OCI-LY1 (cell line): ENCODE results near the gene ARMH3.

Experiments
- H2AFZ ChIP-seq: fragments of 200-600 bp; sonication (generic), shearing (Covaris generic); 2 replicates; pipeline ENCODE4 v1.6.0; 2014; ENCODE audit warnings: antibody characterized with exemption, mild to moderate bottlenecking, low read length
- H3F3A ChIP-seq: fragments of 200-600 bp; sonication (generic), shearing (Covaris generic); 2 replicates; pipeline ENCODE4 v1.6.0; 2014; ENCODE audit warnings: mild to moderate bottlenecking, antibody characterized with exemption, low read length, moderate library complexity; ENCODE audit not compliant: insufficient read depth
- H3K27ac ChIP-seq: fragments of 200-600 bp; sonication (generic); 2 replicates; pipeline ENCODE4 v1.5.1; 2014; ENCODE audit warnings: low read length, mixed run types, mild to moderate bottlenecking, low read depth; ENCODE audit not compliant: poor library complexity, severe bottlenecking
- H3K27me3 ChIP-seq: fragments of 200-600 bp; sonication (generic); 2 replicates; pipeline ENCODE4 v1.6.0; 2014; ENCODE audit warnings: antibody characterized with exemption, mild to moderate bottlenecking, low read length, moderate library complexity; ENCODE audit not compliant: insufficient read depth
- H3K36me3 ChIP-seq: fragments of 200-600 bp; sonication (generic); 2 replicates; pipeline ENCODE4 v1.6.1; 2014; ENCODE audit warnings: mild to moderate bottlenecking, antibody characterized with exemption, low read length, moderate library complexity, mixed read lengths; ENCODE audit not compliant: insufficient read depth
- H3K4me1 ChIP-seq: fragments of 200-600 bp; sonication (generic); 2 replicates; pipeline ENCODE4 v1.5.1; 2014; ENCODE audit warnings: mild to moderate bottlenecking, low read length, moderate library complexity; ENCODE audit not compliant: insufficient read depth, severe bottlenecking
- H3K4me2 ChIP-seq: fragments of 200-600 bp; sonication (generic), shearing (Covaris generic); 2 replicates; pipeline ENCODE4 v1.6.1; 2014; ENCODE audit warnings: low read length
- H3K4me3 ChIP-seq: fragments of 200-600 bp; sonication (generic); 2 replicates; pipeline ENCODE4 v1.5.1; 2014; ENCODE audit warnings: low read length, low read depth, mild to moderate bottlenecking, mixed read lengths; ENCODE audit not compliant: poor library complexity, severe bottlenecking
- H3K79me2 ChIP-seq: fragments of 200-600 bp; shearing (Covaris generic); 2 replicates; pipeline ENCODE4 v1.6.1; 2016; ENCODE audit warnings: mixed run types, low read length, mixed read lengths; ENCODE audit not compliant: insufficient read depth
- H3K9ac ChIP-seq: fragments of 200-600 bp; sonication (generic), shearing (Covaris generic); 2 replicates; pipeline ENCODE4 v1.6.1; 2014; ENCODE audit warnings: mild to moderate bottlenecking, low read length, mixed read lengths
- H3K9me2 ChIP-seq: fragments of 200-600 bp; sonication (generic), shearing (Covaris generic); 2 replicates; pipeline ENCODE4 v1.6.1; 2014; ENCODE audit warnings: low read depth, mild to moderate bottlenecking, low read length, mixed read lengths
- H3K9me3 ChIP-seq: fragments of 200-600 bp; shearing (Covaris generic); 2 replicates; pipeline ENCODE4 v1.6.1; 2014; ENCODE audit warnings: low read length, mixed read lengths
- H4K20me1 ChIP-seq: fragments of 200-600 bp; sonication (generic), shearing (Covaris generic); 2 replicates; pipeline ENCODE4 v1.6.0; 2016; ENCODE audit warnings: mild to moderate bottlenecking, low read length; ENCODE audit not compliant: insufficient read depth
- EZH2 ChIP-seq: fragments of 200-600 bp; sonication (generic), shearing (Covaris generic); IDR thresholded peaks from 2 replicates; pipeline ENCODE4 v1.8.0; 2017; ENCODE audit warnings: borderline replicate concordance, mixed run types, mild to moderate bottlenecking, antibody characterized with exemption, low read length, moderate library complexity, mixed read lengths
- TF ChIP-seq, protein P1 (sequence below): fragments of 200-600 bp; sonication (generic), shearing (Covaris generic); IDR thresholded peaks from 2 replicates; pipeline ENCODE4 v1.5.1; 2017; ENCODE audit warnings: mild to moderate bottlenecking, antibody characterized with exemption, low read length, moderate library complexity, mixed read lengths

Gene ARMH3

DNA sequence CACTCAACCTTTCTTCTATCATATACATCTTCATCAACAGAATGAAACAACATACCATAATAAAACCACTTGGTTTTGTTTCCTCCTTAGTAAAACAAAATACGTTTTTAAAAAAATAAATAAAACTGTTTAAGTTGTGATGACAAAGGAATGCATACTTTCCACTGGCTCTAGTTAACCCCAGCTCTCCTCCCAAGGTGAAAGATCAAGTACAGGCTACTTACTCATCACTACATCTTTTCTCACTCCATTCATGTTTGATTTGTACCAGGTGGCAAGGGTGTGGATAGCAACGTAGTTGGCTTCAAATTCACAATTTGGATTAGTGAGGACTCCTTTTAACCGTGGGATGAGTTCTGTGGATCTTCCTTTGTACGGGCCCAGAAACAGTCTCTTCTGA is 252.5 kb downstream of the ARMH3 start:
- H2AFZ ChIP-seq: no peak overlapping the region
- no peaks in the 10 kb centered on the region for H3K9me2 ChIP-seq
- H3K9ac ChIP-seq: no peak overlapping the region
- H3K27ac ChIP-seq: no peak overlapping the region
- no peaks in the 10 kb centered on the region for H3K79me2 ChIP-seq
- H3K36me3 ChIP-seq: peaks cover 77% of the 10 kb centered on the region
- no peaks in the 10 kb centered on the region for H4K20me1 ChIP-seq
- no peaks in the 10 kb centered on the region for H3F3A ChIP-seq
- H3K27me3 ChIP-seq: no peaks in the 10 kb centered on the region
- no peak overlapping the region for H3K4me3 ChIP-seq
- no peak overlapping the region for H3K4me2 ChIP-seq
- no peaks in the 10 kb centered on the region for H3K4me1 ChIP-seq
- no peaks in the 10 kb centered on the region for H3K9me3 ChIP-seq
- TF ChIP-seq EZH2: no peak
- TF ChIP-seq, protein P1, sequence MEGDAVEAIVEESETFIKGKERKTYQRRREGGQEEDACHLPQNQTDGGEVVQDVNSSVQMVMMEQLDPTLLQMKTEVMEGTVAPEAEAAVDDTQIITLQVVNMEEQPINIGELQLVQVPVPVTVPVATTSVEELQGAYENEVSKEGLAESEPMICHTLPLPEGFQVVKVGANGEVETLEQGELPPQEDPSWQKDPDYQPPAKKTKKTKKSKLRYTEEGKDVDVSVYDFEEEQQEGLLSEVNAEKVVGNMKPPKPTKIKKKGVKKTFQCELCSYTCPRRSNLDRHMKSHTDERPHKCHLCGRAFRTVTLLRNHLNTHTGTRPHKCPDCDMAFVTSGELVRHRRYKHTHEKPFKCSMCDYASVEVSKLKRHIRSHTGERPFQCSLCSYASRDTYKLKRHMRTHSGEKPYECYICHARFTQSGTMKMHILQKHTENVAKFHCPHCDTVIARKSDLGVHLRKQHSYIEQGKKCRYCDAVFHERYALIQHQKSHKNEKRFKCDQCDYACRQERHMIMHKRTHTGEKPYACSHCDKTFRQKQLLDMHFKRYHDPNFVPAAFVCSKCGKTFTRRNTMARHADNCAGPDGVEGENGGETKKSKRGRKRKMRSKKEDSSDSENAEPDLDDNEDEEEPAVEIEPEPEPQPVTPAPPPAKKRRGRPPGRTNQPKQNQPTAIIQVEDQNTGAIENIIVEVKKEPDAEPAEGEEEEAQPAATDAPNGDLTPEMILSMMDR: no peak

DNA sequence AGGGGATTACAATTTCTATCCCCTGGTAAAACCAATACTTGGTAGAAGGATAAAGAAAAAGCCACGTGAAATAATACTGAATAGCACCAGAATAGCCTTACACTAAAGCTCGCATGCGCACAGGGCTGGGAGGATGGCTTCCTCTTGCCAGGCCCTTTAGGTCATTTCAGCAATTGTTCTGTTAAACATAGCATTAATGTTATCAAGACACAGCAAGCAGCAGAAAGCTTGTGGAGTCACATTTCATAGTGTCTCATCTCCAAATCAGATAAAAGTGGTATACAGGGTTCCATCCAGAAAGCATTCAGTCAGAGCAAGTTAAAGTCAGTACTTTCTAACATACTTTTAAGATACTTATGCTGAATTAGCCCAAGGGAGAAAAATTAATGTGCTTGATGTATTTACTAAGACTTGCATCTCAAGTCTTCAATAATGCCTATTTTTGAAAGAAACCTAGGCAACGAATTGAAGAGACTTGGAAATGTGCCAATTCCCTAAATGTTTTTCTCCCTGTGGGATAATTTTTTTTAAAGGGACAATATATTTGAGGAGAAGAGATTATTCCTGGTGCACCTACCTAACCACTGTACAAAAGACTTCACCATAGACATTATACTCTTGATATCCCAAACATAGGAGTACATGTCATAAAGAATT is 258.4 kb downstream of the ARMH3 start:
- no peaks in the 10 kb centered on the region for H3K79me2 ChIP-seq
- TF ChIP-seq EZH2: no peak
- TF ChIP-seq, protein P1: no peak
- no peaks in the 10 kb centered on the region for H3K27me3 ChIP-seq
- no peaks in the 10 kb centered on the region for H3K9me3 ChIP-seq
- no peaks in the 10 kb centered on the region for H3K4me1 ChIP-seq
- H3K4me3 ChIP-seq: no peak overlapping the region
- no peak overlapping the region for H3K27ac ChIP-seq
- H3K9me2 ChIP-seq: no peaks in the 10 kb centered on the region
- H3K36me3 ChIP-seq: peaks cover 73% of the 10 kb centered on the region
- no peaks in the 10 kb centered on the region for H4K20me1 ChIP-seq
- no peak overlapping the region for H3K9ac ChIP-seq
- H2AFZ ChIP-seq: no peak overlapping the region
- no peak overlapping the region for H3K4me2 ChIP-seq
- H3F3A ChIP-seq: no peaks in the 10 kb centered on the region
